Measurements from ENCODE around the gene PIK3C2G. TPM values are rescaled to one million over a fixed set of nuclear protein-coding genes. Genes with fewer than 3 reads are reported as not detected.
"Not testable (repeated sequence)": the region's sequence is repeated elsewhere in the genome, so short reads cannot be mapped to it uniquely, and the experiment has no call there.

The PIK3C2G gene, protein sequence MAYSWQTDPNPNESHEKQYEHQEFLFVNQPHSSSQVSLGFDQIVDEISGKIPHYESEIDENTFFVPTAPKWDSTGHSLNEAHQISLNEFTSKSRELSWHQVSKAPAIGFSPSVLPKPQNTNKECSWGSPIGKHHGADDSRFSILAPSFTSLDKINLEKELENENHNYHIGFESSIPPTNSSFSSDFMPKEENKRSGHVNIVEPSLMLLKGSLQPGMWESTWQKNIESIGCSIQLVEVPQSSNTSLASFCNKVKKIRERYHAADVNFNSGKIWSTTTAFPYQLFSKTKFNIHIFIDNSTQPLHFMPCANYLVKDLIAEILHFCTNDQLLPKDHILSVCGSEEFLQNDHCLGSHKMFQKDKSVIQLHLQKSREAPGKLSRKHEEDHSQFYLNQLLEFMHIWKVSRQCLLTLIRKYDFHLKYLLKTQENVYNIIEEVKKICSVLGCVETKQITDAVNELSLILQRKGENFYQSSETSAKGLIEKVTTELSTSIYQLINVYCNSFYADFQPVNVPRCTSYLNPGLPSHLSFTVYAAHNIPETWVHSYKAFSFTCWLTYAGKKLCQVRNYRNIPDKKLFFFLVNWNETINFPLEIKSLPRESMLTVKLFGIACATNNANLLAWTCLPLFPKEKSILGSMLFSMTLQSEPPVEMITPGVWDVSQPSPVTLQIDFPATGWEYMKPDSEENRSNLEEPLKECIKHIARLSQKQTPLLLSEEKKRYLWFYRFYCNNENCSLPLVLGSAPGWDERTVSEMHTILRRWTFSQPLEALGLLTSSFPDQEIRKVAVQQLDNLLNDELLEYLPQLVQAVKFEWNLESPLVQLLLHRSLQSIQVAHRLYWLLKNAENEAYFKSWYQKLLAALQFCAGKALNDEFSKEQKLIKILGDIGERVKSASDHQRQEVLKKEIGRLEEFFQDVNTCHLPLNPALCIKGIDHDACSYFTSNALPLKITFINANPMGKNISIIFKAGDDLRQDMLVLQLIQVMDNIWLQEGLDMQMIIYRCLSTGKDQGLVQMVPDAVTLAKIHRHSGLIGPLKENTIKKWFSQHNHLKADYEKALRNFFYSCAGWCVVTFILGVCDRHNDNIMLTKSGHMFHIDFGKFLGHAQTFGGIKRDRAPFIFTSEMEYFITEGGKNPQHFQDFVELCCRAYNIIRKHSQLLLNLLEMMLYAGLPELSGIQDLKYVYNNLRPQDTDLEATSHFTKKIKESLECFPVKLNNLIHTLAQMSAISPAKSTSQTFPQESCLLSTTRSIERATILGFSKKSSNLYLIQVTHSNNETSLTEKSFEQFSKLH (N-terminal part only)
- total RNA-seq (2014; rRNA removed; shearing (Covaris generic)) = 0.10 TPM in 1 of 2 replicates, not detected in the other
- polyA plus RNA-seq (2014; cell fraction: nucleus; rRNA removed) = 0.10 TPM in 1 of 2 replicates, not detected in the other

DNA sequence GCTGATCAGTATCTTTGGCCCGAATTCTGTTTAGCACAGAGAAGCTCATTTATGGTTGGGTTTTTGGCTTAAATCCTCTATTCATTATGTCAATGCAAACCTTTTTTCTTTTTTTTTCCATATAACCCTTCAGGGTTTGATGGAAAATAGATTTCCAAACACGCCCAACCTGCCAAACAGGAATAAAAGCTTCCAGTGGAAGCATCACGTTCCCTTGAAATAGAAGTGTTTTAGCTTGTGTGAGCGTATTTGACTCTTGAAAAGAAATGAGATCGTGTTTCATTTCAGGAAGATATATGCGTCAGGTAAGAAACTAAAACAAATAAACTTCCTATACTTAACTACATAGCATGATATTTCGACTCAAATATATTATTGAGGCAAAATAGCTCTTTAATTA lies at the start of gene PIK3C2G:
PIK3C2G (plus strand) TSS at position 246 of the 400 bp plus-strand sequence. CDS start 20,564 bp downstream, outside the sequence.
- DNase-seq (ENCODE audit: extremely low read depth, low read depth) = no peak

DNA sequence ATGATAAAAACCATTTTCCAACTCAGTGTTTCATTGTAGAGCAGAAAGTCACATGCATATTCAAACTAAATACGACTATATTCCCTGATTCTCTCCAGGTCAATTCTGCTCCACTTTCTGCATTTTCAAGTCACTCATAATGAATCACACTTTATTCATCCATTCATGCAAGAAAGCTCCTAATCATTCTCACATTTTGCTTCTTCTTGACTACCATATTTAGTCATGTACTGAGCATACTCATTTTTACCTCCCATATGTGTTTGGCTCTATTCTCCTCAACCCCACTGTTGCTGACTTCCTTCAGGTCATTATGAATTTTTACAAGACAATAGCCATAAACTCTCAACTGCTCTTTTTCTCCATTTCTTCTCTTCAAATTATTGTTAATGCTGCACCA lies 43.4 kb upstream of the PIK3C2G start:
- no peak for DNase-seq (ENCODE audit: extremely low read depth, low read depth)

DNA sequence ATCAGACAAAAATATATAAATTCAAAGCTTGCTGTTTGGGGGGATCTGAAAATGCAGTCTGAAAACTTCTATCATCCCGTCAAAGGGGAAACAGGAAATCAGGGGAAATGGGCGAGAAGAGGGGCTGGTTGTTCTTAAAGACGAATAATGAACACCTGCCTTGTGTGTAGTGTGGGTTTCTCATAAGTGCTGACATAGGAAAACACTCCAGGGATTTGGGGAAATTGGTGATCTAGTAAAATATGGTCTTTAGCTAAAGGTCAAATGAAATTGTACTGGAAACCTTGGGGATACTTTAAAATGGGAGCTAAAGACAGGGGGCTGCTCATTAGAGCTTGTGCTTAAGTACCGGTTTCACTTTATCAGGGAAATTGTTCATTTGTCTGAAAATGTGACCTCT lies 39.6 kb upstream of the PIK3C2G start:
- DNase-seq (ENCODE audit: extremely low read depth, low read depth) = no peak

DNA sequence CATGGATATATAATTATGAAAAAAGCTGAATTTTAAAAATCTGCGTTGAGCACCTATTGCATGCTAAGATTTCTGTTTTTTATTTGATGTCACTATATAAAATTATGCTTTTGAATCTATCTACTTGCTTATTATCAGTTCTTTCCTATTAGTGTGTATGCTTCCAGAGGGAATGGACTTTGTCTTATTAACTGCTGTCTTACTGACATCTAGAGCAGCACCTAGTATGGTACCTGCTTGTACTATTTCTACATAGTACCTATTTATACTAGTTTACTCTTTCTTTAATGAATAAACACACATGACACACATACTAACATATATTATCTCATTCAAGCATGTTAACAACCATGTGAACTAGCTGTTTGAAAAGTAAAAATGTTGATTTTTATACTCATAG lies 38.6 kb upstream of the PIK3C2G start:
- no peak for DNase-seq (ENCODE audit: extremely low read depth, low read depth)

DNA sequence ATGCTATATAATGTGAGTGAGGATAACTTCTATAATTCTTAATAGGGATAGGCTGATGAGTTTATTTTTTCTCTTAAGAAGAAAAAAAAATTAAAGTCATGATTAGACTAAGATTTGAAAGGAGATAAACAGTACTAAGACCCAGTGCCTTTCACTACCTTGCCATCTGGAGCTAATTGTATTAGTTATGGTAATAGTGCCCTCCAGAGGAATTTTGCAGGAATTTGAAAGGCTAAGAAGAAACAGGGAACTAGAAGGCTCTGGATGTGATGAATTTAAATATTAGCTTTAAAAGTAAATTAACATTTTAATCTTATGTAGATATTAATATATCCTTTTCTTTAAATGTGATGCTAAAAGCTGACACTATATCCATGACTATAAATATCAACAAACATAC lies 36.6 kb upstream of the PIK3C2G start:
- DNase-seq (ENCODE audit: extremely low read depth, low read depth) = peak; percentile 41

DNA sequence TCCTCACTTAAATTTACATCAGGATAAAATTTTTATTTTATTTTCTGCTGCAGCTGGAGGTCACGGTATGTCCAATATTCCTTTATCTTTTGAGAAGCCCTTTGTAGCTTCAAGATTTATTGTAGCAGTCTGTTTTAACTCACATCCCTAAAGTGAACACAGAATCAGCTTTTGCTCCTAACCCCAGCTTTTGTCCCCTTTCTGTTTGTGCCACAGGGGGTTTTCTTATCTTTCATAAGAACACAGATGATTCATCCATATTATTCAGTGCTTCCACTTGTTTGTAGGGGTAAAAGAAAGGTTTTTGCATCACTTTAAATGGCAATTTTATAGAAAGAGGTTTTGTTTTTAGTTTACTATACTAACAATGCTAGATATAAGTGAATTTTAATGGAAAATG lies 21.8 kb upstream of the PIK3C2G start:
- no peak for DNase-seq (ENCODE audit: extremely low read depth, low read depth)

DNA sequence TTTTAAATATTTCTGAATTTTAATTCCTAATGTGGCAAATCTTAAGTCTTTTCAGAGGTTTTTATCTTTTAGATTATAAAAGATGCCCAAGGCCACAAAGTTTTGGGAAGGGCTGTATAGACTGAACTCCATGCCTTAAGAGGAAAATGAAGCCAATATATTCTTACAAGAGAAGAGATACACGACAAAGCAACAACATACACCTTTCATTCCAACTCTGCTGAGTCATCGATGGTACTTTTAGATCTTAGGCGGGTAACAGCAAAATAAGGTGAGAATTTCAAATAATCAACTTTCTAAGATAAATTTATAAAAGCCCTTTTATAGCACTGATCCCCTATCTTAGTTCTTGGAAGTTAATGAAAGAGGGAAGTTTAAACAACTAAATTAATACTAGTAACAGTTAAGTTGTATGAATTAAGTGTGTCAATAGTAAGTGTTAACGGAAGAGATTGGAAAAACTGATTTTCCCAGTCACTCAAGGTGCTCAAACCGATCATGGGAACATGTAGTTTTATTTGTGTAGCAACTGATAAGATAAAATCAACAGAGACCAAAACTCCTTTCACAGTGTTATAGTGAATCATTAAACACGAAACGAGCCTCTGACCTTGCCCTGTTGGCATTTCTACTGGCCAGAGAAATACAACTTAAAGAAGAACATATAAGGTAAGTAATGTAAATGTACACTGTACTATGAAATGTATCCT lies 18.8 kb upstream of the PIK3C2G start:
- DNase-seq (ENCODE audit: extremely low read depth, low read depth) = no peak

DNA sequence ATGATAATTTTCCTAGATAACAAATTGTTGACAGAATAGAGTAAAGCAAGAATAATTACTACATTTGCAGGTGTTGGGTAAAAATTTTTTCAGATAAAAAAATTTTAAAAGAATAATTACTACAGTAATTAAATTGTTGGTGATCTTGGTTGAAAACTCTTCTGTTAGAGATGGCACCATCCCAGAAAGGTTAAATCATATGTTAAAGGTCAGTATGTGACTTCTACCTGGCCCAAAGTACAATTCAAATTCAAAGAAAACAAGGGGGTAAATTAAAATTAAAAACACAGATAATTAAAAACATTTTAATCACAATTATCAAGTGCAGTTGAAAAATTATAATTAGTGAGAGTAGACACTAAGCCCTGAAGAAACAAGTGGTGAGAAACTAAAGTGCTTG lies 18.1 kb upstream of the PIK3C2G start:
- no peak for DNase-seq (ENCODE audit: extremely low read depth, low read depth)

DNA sequence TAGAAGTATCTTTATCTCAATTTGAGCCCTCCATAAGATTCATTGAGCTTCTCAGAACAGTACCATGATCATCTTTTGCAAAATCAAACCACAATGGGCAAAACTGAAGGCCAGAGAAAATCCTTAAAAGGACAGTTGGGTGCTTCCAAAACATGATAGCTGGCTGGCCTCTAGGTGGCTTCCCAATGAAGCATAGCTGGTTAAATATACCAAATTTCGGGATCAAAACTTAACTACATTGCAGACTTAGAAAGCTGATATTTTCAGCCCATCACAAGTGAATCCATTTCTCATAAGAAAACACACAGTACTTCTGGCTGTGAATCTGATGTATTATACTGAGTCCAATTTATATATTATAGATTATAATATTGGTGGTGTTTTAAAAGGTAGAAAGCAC lies 15.3 kb upstream of the PIK3C2G start:
- DNase-seq (ENCODE audit: extremely low read depth, low read depth) = no peak

DNA sequence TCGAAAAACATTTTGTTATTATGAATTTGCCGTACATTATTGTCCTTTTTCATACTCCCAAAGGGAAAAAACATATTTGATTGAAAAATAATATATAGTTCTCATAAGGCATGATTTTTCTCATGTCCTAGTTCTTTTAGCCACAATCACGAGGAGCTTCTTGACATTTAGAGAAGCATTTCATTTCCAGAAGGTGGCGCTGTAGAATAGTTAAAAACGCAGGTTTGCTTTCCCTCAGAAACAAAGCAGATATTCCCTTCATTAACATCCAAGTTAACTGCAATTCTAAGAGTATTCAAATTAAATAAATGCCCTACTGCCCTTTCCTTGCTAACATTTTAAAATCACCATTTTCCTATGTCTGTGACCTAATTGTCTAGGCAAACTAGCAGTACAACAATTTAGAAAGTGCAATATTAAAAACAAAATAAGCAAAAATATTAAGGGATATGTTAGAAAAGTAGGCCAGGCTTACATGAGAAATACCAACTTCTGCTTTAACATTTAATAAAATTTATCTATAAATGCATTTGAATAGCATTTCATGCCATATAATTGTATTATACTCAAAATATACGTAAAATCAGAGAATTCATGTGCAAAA lies 10.9 kb upstream of the PIK3C2G start:
- DNase-seq (ENCODE audit: extremely low read depth, low read depth) = peak; percentile 61

DNA sequence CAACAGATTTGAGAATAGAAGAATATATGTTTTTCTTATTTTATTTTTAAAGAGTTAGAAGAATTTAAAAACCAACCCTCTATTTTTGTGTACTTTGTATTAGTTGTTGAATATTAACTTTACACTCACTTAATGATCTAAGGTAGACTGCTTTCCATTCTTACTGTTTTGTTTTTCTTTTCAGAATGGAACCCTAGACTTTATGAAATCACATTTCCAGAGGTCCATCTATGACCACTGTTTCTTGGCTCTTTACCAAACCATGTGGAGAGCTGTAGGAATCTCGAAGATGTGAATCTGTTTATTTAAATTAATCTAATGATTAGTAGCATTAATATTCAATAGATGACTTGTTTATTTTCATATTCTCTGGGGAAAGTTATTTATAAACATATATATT lies 7.2 kb upstream of the PIK3C2G start:
- no peak for DNase-seq (ENCODE audit: extremely low read depth, low read depth)

DNA sequence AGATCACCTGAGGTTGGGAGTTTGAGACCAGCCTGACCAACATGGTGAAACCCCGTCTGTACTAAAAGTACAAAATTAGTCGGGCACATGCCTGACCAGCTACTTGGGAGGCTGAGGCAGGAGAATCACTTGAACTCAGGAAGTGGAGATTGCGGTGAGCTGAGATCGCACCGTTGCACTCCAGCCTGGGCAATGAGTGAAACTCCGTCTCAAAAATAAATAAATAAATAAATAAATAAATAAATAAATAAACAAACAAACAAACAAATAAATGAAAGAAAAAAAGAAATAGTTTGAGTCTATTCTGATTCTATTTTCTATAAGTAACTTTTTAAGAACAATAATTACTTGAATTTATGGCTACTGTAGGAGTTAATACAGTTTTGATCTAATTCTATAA lies 6.3 kb upstream of the PIK3C2G start:
- not testable (repeated sequence) for DNase-seq (ENCODE audit: extremely low read depth, low read depth)

DNA sequence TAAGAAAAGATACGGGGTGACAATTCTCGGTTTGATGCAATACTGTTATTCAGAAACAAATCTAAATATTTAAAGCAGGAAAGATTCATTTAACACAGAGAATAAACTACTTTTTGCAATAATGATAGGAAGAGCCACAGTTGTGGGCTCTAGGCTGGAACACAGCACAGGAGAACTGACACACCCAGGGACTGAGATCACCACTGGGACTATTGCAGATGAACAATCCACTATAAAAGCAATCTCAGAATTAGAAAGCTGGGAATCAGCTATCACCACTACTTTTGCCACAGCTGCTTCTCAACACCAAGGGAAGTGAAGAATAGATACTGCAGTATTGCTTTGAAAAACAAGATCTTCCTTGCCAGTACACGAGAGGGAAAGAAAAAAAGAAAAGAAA lies 4.1 kb upstream of the PIK3C2G start:
- DNase-seq (ENCODE audit: extremely low read depth, low read depth) = no peak

DNA sequence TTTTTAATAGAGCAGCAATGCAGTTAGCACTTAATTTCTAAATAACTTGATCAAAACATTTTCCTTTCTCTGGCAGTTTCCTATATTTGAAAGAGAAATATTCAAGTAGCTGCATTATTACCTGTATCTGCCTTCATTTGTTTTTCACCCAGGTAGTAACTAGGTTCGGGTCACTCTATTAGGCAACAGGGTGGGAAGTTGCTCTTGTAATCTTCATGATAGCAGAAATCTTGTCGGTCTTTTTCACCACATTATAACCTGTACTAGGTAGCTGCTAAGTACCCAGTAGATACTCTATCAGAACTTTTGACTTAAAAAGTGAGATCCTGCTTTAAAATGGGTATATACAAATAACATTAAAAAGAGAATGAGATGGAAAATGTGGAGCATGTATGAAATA lies 2.4 kb upstream of the PIK3C2G start:
- DNase-seq (ENCODE audit: extremely low read depth, low read depth) = no peak

DNA sequence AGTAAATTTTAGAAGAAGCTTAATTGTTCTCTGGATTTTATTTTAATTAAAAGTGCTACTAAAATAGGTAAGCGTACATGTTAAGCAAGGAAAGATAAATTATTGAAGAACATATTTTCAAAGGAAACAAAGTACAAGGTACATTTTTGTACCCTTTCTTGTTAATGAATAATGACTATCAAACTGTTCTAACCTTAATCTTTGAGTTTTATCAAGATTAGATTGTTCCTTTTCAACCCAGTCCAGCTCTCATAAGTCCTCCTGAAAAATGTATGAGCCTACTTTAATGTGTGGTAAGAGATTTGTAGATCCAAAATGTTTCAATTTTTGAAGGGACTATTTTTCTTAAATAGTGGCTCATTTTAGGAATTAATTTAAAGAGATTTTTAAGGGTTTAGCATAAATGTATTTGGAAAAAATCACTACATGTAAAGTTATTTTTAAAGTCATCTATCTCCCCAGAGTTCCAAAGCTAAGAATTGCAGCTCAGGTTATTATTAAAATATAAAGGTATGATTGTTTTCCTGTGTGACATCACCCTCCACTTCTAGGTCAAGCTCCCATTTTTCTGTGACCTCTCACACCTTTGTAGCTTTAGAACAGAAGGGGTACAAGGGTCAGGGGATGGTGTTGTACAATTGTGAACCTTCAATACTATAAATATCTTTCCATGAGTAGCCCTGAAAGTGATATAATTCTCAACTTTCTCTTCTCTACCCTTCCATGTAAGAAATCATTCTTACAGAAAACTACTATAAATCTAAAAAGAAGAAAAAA lies 1.2 kb upstream of the PIK3C2G start:
- no peak for DNase-seq (ENCODE audit: extremely low read depth, low read depth)

DNA sequence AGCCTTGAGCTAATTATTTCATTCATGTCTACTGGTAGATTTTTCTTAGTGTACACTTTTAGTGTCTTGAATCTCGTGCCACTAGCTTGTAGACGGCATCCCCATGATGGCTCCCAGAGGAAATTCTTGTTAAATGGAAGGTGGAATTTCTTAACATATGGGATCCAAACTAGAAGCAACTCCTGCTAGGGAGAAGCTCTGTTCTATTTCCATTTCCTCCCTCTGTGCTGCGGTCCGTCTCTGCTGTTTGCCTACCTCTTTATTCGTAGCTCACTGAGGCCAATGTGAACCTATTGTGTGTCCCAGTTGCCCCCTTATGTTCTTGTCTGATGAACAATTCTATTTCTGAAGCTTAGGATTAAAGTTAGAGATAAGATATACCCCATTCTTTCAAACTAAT lies 588 bp downstream of the PIK3C2G start:
- DNase-seq (ENCODE audit: extremely low read depth, low read depth) = no peak

DNA sequence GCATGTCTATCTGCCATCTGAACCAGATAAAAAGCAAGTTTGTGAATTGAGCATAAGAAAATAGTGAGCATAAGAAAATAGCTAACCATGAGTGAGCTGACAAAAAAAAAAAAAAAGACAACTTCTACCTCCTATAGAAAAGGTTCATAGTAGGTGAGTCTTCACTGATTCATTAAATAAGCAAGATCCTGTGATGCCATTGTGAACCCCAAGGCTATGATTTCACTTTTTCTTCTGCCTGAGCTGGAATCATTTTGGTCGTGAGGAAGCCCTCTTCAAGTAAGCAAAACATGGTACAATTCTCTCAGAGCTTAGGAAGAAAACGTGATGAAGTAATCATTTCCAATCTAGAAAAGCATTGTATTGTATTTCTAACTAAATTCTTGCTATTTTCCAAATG lies 1.2 kb downstream of the PIK3C2G start:
- no peak for DNase-seq (ENCODE audit: extremely low read depth, low read depth)

DNA sequence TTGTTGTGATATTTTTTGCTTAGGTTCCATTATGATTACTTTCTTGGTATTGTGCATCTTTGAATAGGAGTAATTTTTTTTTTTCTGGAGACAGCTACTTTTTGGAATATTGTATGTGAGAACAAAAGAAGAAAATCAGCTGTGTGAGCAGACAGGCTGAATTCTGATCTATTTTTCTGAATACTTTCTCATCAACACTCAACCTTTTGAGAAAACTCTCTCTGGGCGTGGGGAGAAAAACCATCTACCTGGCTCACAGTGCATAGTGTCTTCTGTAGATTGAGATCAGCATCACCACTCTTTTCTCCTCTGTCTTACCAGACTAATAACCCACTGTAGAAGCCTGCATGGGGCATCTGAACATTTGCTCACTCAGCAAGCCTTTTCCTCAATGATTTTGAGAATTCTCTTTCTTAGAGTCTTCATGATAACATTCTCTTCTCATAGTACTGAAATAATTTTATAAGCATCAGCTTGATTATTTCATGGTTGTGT lies 3.3 kb downstream of the PIK3C2G start:
- DNase-seq (ENCODE audit: extremely low read depth, low read depth) = no peak

Measured in NCI-H460 (cell line).